GM12801 (cell line): ENCODE results near the gene KIAA0232.

Source experiments
- TF ChIP-seq, protein P1 (sequence below): IDR thresholded peaks from one replicate; pipeline ENCODE4 v1.5.1; 2011; ENCODE audit warnings: control low read depth; ENCODE audit not compliant: insufficient read length; ENCODE audit errors: extremely low read depth

KIAA0232 gene

DNA sequence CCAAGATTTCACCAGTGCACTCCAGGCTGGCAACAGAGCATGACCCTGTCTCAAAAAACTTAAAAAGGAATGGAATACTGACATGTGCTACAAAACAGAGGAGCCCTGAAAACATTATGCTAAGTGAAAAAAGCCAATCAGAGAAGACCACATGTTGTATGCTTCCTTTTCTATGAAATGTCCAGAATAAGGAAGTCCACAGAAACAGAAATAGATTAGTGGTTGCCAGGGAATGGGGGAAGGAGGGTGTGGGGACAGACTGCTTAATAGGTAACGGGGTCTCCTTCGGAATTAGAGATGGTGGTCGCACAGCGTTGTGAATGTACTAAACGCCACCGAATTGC lies 30.1 kb upstream of the KIAA0232 start:
- TF ChIP-seq, protein P1, sequence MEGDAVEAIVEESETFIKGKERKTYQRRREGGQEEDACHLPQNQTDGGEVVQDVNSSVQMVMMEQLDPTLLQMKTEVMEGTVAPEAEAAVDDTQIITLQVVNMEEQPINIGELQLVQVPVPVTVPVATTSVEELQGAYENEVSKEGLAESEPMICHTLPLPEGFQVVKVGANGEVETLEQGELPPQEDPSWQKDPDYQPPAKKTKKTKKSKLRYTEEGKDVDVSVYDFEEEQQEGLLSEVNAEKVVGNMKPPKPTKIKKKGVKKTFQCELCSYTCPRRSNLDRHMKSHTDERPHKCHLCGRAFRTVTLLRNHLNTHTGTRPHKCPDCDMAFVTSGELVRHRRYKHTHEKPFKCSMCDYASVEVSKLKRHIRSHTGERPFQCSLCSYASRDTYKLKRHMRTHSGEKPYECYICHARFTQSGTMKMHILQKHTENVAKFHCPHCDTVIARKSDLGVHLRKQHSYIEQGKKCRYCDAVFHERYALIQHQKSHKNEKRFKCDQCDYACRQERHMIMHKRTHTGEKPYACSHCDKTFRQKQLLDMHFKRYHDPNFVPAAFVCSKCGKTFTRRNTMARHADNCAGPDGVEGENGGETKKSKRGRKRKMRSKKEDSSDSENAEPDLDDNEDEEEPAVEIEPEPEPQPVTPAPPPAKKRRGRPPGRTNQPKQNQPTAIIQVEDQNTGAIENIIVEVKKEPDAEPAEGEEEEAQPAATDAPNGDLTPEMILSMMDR, result no peak

DNA sequence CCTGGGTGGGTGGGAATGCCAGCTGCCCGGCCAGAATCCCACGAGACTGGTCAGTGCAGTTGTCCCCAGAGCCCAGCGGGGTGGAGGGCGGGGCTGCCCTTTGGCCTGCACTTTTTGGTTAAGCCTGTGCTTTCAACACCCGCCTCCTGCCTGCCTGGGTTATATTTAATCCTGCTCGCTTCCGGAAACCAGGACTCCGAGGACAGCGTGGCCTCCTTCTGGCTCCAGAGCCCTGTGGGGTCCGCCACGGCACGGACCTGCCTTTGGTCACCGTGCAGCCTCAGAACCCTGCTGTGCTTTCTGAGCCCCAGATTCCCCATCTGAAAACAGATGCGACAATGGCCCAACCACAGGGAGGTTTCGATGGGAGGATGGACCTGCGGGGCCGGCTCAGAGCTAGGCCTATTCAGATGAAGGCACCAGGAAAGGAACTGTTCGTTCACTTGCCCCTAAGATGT lies 29.4 kb upstream of the KIAA0232 start:
- TF ChIP-seq, protein P1, result no peak

DNA sequence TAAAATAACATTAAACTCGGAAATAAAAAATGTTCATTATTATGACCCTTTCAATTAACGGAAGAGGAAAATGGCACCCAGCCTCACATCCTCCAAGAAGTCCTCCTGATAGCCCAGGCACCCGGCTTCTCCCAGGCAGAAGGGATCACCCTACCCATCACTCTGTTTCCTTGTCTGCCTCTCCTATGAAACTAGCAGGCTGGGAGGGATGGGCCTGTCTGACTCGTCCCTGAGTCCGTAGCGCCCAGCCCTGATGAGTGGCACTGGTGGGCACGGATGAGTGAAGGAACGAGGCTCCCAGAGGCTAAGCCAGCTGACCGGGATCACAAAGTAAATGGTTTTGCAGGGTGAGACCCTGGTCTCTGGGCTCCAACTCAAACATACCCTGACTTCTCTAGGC lies 28.6 kb upstream of the KIAA0232 start:
- TF ChIP-seq, protein P1, result no peak

DNA sequence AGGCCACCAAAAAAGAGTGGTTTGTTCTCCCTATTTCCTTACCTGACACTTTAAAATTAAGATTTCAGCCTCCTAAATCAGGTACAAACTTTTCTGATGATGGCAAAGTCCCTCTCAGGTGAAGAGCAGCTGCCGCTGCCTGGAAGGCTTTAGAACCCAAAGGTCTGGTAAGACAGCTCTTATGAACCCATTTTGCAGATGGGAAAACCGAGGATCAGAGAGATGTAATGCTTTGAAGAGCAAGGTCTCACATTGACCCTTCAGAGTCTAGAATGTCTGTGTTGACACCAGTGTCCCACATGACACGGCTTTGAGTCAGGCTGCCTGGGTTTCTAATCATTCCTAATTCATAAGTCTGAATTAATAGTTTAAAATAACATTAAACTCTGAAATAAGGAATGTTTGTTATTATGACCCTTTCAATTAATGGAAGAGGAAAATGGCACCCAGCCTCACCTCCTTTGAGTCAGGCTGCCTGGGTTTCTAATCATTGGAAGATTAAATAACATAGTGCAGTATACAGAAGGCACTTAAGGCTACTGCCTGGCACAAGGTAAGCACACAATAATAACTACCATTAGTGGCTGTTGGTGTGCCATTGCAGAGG lies 27.9 kb upstream of the KIAA0232 start:
- TF ChIP-seq, protein P1, result no peak

- TF ChIP-seq, protein P1, result no peak
These were observed 27.3 kb upstream of the KIAA0232 start for GRCh38 chr4:6755088-6755753.

DNA sequence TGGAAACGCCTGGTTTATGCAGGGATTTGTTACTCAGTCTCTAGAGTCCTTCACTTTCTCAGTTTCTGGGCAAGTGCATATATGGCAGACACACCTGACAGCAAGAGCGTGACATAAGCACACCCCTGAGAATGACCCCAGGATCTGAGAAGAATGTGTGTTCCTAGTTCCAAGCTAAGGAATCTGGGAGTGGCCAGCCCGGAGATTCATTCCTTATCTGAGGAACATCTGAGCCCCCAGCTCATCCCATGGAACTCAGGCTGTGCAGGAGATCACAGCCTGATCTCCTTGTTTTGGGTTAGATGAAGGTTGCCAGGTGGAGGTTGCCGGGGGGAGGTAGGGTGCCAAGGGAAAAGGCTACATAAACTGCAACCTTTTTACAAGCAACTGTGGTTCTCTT lies 23.8 kb upstream of the KIAA0232 start:
- TF ChIP-seq, protein P1, result no peak

- TF ChIP-seq, protein P1, result no peak
These were observed 21.7 kb upstream of the KIAA0232 start for GRCh38 chr4:6760865-6761264.
